Epidermal melanocyte (primary cell): Measurements from ENCODE around the gene C19orf38.

Experiments used
- DNase-seq: peaks from one replicate; pipeline ENCODE4 v3.0.0; 2011; ENCODE audit warnings: low spot score; ENCODE audit not compliant: insufficient read length

Gene C19orf38

GRCh38 chr19:10907925-10908324, 59.7 kb downstream of the C19orf38 start:
- no peak for DNase-seq

GRCh38 chr19:10908380-10908960, 60.3 kb downstream of the C19orf38 start:
- no peak for DNase-seq

- no peak for DNase-seq
Measured at GRCh38 chr19:10911579-10912363, 63.6 kb downstream of the C19orf38 start.

DNA sequence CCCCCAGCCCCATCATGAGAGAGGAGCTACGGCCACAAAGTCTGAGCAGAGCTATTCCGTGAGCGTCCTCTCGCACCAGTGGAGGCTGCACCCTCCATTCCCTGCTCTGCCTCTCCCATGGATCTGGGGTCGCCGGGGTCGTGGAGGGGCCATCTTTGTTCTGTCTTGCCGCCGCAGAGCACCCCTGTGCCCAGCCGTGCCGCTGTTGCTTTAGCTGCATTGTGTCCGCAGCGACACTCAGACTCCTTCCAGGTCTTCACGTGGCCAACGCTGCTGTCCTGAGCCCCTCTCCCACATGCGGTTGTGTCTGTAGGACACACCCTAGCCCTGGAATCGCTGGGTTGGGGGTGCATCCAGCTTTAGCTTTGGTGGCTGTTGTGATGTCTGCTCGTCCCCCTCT, 64.4 kb downstream of the C19orf38 start:
- no peak for DNase-seq

DNA sequence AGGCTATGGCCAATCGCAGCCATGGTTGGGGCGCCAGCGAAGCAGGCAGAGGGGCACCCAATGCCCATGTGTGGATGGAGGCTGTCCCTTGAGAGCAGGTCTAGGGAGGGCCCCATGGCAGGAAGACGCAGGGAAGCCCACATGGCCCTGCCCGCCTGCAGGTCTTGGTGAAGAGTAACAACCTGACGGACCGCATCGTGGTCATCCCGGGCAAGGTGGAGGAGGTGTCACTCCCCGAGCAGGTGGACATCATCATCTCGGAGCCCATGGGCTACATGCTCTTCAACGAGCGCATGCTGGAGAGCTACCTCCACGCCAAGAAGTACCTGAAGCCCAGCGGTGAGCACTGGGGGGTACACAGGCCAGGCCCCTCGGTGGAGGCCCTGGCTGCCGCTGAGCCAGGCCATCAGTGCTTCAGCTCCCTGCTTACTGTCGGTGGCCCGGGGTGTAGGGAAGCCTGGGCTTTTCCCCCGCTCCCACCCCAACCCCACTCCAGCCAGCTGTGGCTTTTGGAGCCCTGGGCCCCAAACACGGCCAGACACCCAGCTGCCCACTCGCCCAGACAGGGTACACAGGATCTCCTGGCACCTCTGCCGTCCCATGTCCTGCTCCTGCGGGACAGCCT, 65.6 kb downstream of the C19orf38 start:
- no peak for DNase-seq

DNA sequence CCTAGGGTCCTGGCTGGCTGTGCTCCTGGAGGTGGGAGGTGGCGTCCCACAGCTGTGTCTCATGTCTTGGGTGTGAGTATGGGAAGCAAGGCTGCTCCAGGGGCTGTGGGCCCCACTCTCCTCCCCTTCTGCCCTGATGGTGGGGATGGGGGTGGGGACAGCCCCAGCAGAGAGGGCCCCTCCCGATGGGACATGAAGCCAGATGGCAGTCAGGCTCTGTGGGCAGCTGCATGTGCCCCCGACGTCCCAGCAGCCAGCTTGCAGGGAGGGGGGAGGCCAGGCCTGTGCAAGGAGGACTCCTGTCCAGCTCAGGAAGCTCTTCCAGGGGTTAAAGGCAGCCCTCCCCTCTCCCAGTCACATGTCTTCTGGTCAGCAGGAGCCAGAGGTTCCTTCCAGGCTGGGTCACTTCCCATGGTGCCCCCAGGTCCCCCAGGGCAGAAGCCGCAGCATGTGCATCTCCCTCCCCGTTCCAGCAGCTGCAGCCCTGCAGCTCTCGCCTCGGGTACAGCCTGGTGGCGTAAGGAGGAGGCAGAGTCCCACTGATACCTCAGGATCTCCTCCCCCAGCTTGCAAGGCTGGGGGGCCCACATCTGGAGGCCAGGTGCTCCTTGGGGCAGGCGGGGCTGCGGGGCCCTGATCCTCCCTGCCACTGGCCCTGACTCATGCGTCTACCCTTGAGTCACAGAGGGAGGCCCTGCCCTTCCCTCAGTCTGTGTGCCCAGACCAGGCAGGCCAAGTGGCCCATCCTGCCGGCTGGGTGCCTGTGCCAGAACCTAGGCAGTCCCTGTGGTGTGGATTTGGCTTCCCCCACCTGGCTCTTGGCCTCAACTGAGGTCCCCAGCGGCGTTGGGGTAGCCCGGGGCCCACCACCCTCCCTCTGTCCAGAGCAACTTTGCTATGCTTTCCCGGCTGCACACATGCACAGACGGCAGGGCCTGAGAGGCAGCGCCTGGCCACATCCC, 67.2 kb downstream of the C19orf38 start:
- DNase-seq, result peak; percentile 60

DNA sequence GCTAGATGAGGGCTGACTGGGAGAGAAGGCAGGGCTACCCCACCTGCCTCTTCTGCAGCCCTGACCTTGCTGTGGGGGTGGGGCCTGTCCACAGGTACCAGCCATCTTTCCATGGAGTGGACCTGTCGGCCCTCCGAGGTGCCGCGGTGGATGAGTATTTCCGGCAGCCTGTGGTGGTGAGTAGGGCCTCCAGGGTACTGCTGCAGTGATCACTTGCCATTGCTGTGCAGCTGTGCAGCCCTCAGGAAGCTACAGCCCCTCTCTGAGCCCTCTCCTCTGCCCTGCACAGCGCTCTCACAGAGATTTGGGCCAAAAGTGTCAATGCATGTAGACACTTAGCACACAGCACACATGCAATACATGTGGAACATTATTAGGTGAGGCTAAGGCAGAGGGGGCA, 68.4 kb downstream of the C19orf38 start:
- no peak for DNase-seq

DNA sequence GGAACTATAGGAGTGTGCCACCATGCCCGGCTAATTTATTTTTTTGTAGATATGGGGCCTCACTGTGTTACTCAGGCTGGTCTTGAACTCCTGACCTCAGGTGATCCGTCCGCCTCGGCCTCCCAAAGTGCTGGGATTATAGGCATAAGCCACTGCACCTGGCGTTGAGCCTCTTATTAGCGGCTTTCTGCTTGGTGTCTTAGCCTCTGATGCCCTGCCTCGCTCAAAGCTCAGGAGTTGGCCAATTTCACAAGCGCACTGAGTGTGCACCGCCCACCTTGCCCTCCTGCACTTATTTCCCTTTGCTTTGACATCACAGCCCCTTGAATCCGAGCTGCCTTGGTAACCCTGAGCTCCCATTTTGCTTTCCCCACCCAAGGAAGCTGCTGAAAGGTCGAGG, 70.1 kb downstream of the C19orf38 start:
- DNase-seq, result no peak
